ENCODE results near the gene DENND5B. TPM values are rescaled to one million over a fixed set of nuclear protein-coding genes. Genes with fewer than 3 reads are reported as not detected.
"Not testable (repeated sequence)": the region's sequence is repeated elsewhere in the genome, so short reads cannot be mapped to it uniquely, and the experiment has no call there.

DENND5B gene
- total and polyA plus RNA-seq, 2 of the 4 experiments (the other 2 are of a cell fraction): 5.5 to 13.4 TPM

- not testable (repeated sequence) for H3K4ac ChIP-seq (ENCODE audit: low read depth, low read length); H3K4me3 ChIP-seq (ENCODE audit: insufficient read depth, low read depth, low read length)
- CTCF ChIA-PET: interaction anchor here (0.6 kb wide), 1 partner anchor 92 kb away, joined by 5 read pairs; no protein-coding TSS in a partner anchor
Measured at GRCh38 chr12:31608299-31608698, 17.4 kb upstream of the DENND5B start.

More at GRCh38 chr12:31608299-31608698, 17.4 kb upstream of the DENND5B start:
- H3K9me3 ChIP-seq (ENCODE audit: control insufficient read depth, insufficient read depth, low read length); H2BK20ac ChIP-seq (ENCODE audit: low read depth, low read length); H4K91ac ChIP-seq (ENCODE audit: insufficient read depth, low read depth, low read length); H3K36me3 ChIP-seq (ENCODE audit: control insufficient read depth, insufficient read depth, low read length); H4K20me1 ChIP-seq (ENCODE audit: insufficient read depth, low read length); DNase-seq; H2BK120ac ChIP-seq (ENCODE audit: low read depth, low read length); H3K4me2 ChIP-seq (ENCODE audit: low read depth, low read length); H2BK15ac ChIP-seq (ENCODE audit: low read depth, low read length); POLR2A ChIA-PET (ENCODE audit: unreplicated experiment); H2AK9ac ChIP-seq (replicated peaks; ENCODE audit: low read depth, low read length, poor library complexity); H3K9ac ChIP-seq (ENCODE audit: low read depth, low read length); H2AFZ ChIP-seq (replicated peaks; ENCODE audit: low read length, poor library complexity); H3K27ac ChIP-seq (ENCODE audit: insufficient read depth, low read length); H3K18ac ChIP-seq (ENCODE audit: low read depth, low read length); in situ Hi-C loops (cut with MboI; ENCODE audit: low sequenced_read_pairs); H3K23ac ChIP-seq (ENCODE audit: low read depth, low read length); H3K79me1 ChIP-seq (ENCODE audit: low read depth in 1 of 2, low read length in 2 of 2); intact Hi-C loops (cut with micrococcal nuclease); dilution Hi-C loops (cut with HindIII; ENCODE audit: low sequenced_read_pairs, unreplicated experiment); H2AK5ac ChIP-seq (ENCODE audit: low read depth, low read length); BruUV-seq (replicated peaks); H3K9me1 ChIP-seq (ENCODE audit: insufficient read depth, low read length); H4K8ac ChIP-seq (ENCODE audit: low read depth in 2 of 2, low read length in 2 of 2); H2BK5ac ChIP-seq (ENCODE audit: low read depth, low read length, poor library complexity, severe bottlenecking); H4K5ac ChIP-seq (ENCODE audit: low read depth, low read length); H3K56ac ChIP-seq (ENCODE audit: extremely low read depth, insufficient read depth, low read length); H3K4me1 ChIP-seq (ENCODE audit: control insufficient read depth, insufficient read depth, low read length); H3K14ac ChIP-seq (replicated peaks; ENCODE audit: low read depth, low read length); H3K27me3 ChIP-seq (ENCODE audit: control insufficient read depth, insufficient read depth, low read length); ATAC-seq (ENCODE audit: low read depth): not testable (repeated sequence)
- WGBS, 2 experiments (ENCODE audit: extremely low coverage in 2 of 2, insufficient read length in 1 of 2): no CpG with 5 or more reads among the region's 2 CpGs

Measured in IMR-90 (cell line).